Neuronal stem cell (in vitro differentiated cells): Measurements from ENCODE around the gene OR6C70.
A peak's percentile ranks its signal among the peaks of the same experiment; 100 is the strongest.

Source experiments
- DNase-seq: peaks from one replicate; pipeline ENCODE4 v3.0.0-alpha.2; 2013; ENCODE audit warnings: low spot score
- H2AFZ ChIP-seq: one replicate; pipeline ENCODE4 v1.6.1; 2013; ENCODE audit warnings: mild to moderate bottlenecking, low read length, inconsistent platforms
- H2AK5ac ChIP-seq: 2 replicates; pipeline ENCODE4 v1.6.1; 2013; ENCODE audit warnings: low read depth, mild to moderate bottlenecking, inconsistent platforms, low read length, moderate library complexity, mixed read lengths
- H2BK120ac ChIP-seq: 2 replicates; pipeline ENCODE4 v1.6.1; 2013; ENCODE audit warnings: low read depth, mild to moderate bottlenecking, inconsistent platforms, low read length, moderate library complexity, mixed read lengths
- H2BK12ac ChIP-seq: one replicate; pipeline ENCODE4 v1.6.1; 2013; ENCODE audit warnings: low read length, inconsistent platforms
- H2BK15ac ChIP-seq: 2 replicates; pipeline ENCODE4 v1.6.1; 2013; ENCODE audit warnings: mild to moderate bottlenecking, low read length, inconsistent platforms, mixed read lengths
- H2BK5ac ChIP-seq: one replicate; pipeline ENCODE4 v1.6.1; 2013; ENCODE audit warnings: inconsistent platforms, mild to moderate bottlenecking, low read length, moderate library complexity
- H3K14ac ChIP-seq: one replicate; pipeline ENCODE4 v1.6.1; 2013; ENCODE audit warnings: low read length, inconsistent platforms
- H3K18ac ChIP-seq: 2 replicates; pipeline ENCODE4 v1.6.1; 2013; ENCODE audit warnings: low read length, inconsistent platforms
- H3K23ac ChIP-seq: 2 replicates; pipeline ENCODE4 v1.6.1; 2013; ENCODE audit warnings: low read depth, mild to moderate bottlenecking, mixed read lengths, low read length, inconsistent platforms; ENCODE audit not compliant: poor library complexity
- H3K27ac ChIP-seq: replicated peaks from 3 replicates; pipeline ENCODE4 v1.5.1; 2013; ENCODE audit warnings: low read length, inconsistent platforms
- H3K27me3 ChIP-seq, 3 experiments: 2 replicates each; pipeline ENCODE4 v1.6.1; 2013; ENCODE audit warnings: low read length in 3 of 3, mild to moderate bottlenecking in 2 of 3, inconsistent platforms in 1 of 3, low read depth in 1 of 3, mixed read lengths in 1 of 3, moderate library complexity in 1 of 3; ENCODE audit not compliant: control insufficient read depth in 3 of 3, insufficient read depth in 3 of 3
- H3K36me3 ChIP-seq, 2 donors: replicated peaks in 1 of 2; 2 replicates each; pipeline ENCODE4 v1.6.1; 2013; ENCODE audit warnings: low read length in 2 of 2; ENCODE audit not compliant: control insufficient read depth in 2 of 2, insufficient read depth in 2 of 2
- H3K4ac ChIP-seq: 2 replicates; pipeline ENCODE4 v1.6.1; 2013; ENCODE audit warnings: inconsistent platforms, mild to moderate bottlenecking, low read length, moderate library complexity
- H3K4me1 ChIP-seq, 2 donors: 1 replicate in 1 of 2; 2 replicates in 1 of 2; pipeline ENCODE4 v1.6.1; 2013; ENCODE audit warnings: low read length in 2 of 2, low read depth in 1 of 2; ENCODE audit not compliant: control insufficient read depth in 2 of 2, insufficient read depth in 1 of 2
- H3K4me2 ChIP-seq: one replicate; pipeline ENCODE4 v1.6.1; 2013; ENCODE audit warnings: mild to moderate bottlenecking, low read length, inconsistent platforms; ENCODE audit not compliant: insufficient read depth, poor library complexity, severe bottlenecking
- H3K4me3 ChIP-seq, 2 donors: 2 replicates each; pipeline ENCODE4 v1.5.1; 2013; ENCODE audit warnings: low read length in 2 of 2, mild to moderate bottlenecking in 2 of 2, inconsistent platforms in 1 of 2, moderate library complexity in 1 of 2
- H3K79me1 ChIP-seq: one replicate; pipeline ENCODE4 v1.6.1; 2013; ENCODE audit warnings: low read depth, mild to moderate bottlenecking, inconsistent platforms, low read length, moderate library complexity
- H3K9ac ChIP-seq: one replicate; pipeline ENCODE4 v1.6.1; 2013; ENCODE audit warnings: mild to moderate bottlenecking, low read depth, low read length, inconsistent platforms; ENCODE audit not compliant: poor library complexity
- H3K9me3 ChIP-seq, 2 donors: replicated peaks in 1 of 2; 2 replicates each; pipeline versions ENCODE3 to v1.6.1; 2013; ENCODE audit warnings: low read length in 2 of 2, mild to moderate bottlenecking in 2 of 2, inconsistent platforms in 1 of 2, low read depth in 1 of 2, mixed read lengths in 1 of 2, moderate library complexity in 1 of 2; ENCODE audit not compliant: control insufficient read depth in 2 of 2, insufficient read depth in 1 of 2
- H4K8ac ChIP-seq: one replicate; pipeline ENCODE4 v1.6.1; 2013; ENCODE audit warnings: low read depth, mild to moderate bottlenecking, inconsistent platforms, low read length, moderate library complexity
- H4K91ac ChIP-seq: one replicate; pipeline ENCODE4 v1.6.1; 2013; ENCODE audit warnings: low read length, low read depth, mild to moderate bottlenecking, inconsistent platforms; ENCODE audit not compliant: poor library complexity
- WGBS, 2 donors: extraction: QIAGEN DNeasy Blood & Tissue Kit; methylation state at CpG; one replicate each; pipeline ENCODE4 v1.1.7; 2013; ENCODE audit warnings: missing lambda C conversion rate in 2 of 2, mixed read lengths in 1 of 2; ENCODE audit not compliant: insufficient read length in 2 of 2, insufficient replicate concordance in 1 of 2; ENCODE audit errors: extremely low coverage in 2 of 2; 5-methylcytosine and 5-hydroxymethylcytosine counted together

OR6C70 gene

DNA sequence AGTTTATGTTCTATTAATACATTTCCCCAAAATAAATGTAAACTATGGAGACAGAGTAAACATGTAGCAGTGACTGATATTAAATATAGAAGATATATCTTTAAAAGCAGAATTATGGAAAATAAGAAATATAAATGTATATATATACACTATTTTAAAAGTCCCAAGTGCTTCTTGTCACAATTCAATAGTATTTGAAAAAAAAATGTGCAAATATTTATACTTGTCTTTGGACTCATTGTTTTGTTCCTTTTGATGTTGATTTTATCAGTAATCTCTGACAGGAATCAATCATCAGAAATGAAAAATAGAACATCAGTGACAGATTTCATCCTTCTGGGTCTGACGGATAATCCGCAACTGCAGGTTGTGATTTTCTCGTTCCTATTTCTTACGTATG is 44.0 kb downstream of the OR6C70 start, which contains the start of gene OR6C76:
Gene OR6C76, plus strand, starts transcription at position 301 of the 400 bp plus-strand sequence. Its CDS starts 0 bp downstream, at position 301.
- DNase-seq = no peak

DNA sequence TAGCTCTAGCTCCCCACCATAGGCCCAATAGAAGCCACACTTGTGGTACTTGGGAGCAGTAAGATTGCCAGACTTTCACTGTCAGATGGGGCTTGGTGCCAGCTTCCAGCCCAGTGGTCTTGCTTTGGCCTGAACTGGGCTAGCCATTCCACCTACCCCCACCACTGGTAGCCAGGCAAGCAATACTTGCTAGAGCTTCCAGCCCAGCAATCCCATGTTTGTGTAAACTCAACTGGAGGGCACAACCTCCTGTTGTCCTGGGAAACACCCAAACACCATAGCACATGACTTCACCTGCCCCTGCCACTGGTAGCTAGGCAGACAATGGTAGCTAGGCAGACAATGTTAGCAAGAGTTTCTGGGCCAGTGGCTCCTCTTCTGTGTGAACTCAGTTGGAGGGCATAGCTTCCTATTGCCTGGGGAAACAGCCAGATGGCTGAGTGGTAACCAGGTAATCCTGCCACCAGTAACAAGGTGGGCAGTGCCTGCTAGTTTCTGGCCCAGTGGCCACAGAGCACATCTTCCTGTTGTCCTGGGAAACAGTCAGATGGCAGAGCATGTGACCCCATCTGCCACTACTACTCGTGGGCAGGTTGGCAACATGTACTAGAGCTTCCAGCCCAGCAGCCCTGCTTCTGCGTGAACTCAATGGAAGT is 49.5 kb downstream of the OR6C70 start:
- no peaks in the 10 kb centered on the region for H3K9me3 ChIP-seq

More for the DNA sequence above, 44.0 kb downstream of the OR6C70 start, which contains the start of gene OR6C76:
- no peak within 1 kb of the TSS for H3K4me3 ChIP-seq
- no peak within 1 kb of the TSS for H4K8ac ChIP-seq
- no peak within 1 kb of the TSS for H3K27ac ChIP-seq
- no peaks in the 10 kb centered on the region for H3K36me3 ChIP-seq
- H3K14ac ChIP-seq = no peak within 1 kb of the TSS
- no peak within 1 kb of the TSS for H3K4me2 ChIP-seq
- H3K9me3 ChIP-seq = no peaks in the 10 kb centered on the region
- no peak within 1 kb of the TSS for H3K9ac ChIP-seq
- H4K91ac ChIP-seq = no peak within 1 kb of the TSS
- H3K4ac ChIP-seq = no peak within 1 kb of the TSS
- no peak within 1 kb of the TSS for H2BK120ac ChIP-seq
- no peaks in the 10 kb centered on the region for H3K27me3 ChIP-seq
- no peak within 1 kb of the TSS for H2AFZ ChIP-seq
- H2BK15ac ChIP-seq = no peak within 1 kb of the TSS
- no peak within 1 kb of the TSS for H3K18ac ChIP-seq
- H3K4me1 ChIP-seq = no peaks in the 10 kb centered on the region
- H2BK5ac ChIP-seq = no peak within 1 kb of the TSS
- H3K79me1 ChIP-seq = no peaks in the 10 kb centered on the region
- no peak within 1 kb of the TSS for H2BK12ac ChIP-seq
- H3K23ac ChIP-seq = no peak within 1 kb of the TSS
- no CpG with 5 or more reads among the region's 4 CpGs for WGBS, 2 donors
- H2AK5ac ChIP-seq = no peak within 1 kb of the TSS

More for the DNA sequence above, 49.5 kb downstream of the OR6C70 start:
- no peak overlapping the region for H2BK5ac ChIP-seq
- H3K27me3 ChIP-seq = no peaks in the 10 kb centered on the region
- H3K4me3 ChIP-seq = peak overlapping the region in 1 of 2 donors; percentile 63
- H4K8ac ChIP-seq = peak overlapping the region; percentile 56
- no peak overlapping the region for H2AFZ ChIP-seq
- H3K4ac ChIP-seq = no peak overlapping the region
- no peak overlapping the region for H3K14ac ChIP-seq
- no peak for DNase-seq
- H3K4me2 ChIP-seq = no peak overlapping the region
- no peaks in the 10 kb centered on the region for H3K36me3 ChIP-seq
- H3K4me1 ChIP-seq = no peaks in the 10 kb centered on the region
- peak overlapping the region; percentile 6 for H2AK5ac ChIP-seq
- H4K91ac ChIP-seq = no peak overlapping the region
- peak overlapping the region; percentile 6 for H3K23ac ChIP-seq
- no peak overlapping the region for H2BK15ac ChIP-seq
- no CpG with 5 or more reads among the region's 2 CpGs for WGBS, 2 donors
- peak overlapping the region; percentile 32 for H3K18ac ChIP-seq
- no peak overlapping the region for H2BK120ac ChIP-seq
- no peak overlapping the region for H3K9ac ChIP-seq
- H2BK12ac ChIP-seq = peak overlapping the region; percentile 23
- no peak overlapping the region for H3K27ac ChIP-seq
- H3K79me1 ChIP-seq = no peaks in the 10 kb centered on the region
